ENCODE data around the gene KCNMB1. TPM values are rescaled to one million over a fixed set of nuclear protein-coding genes. Genes with fewer than 3 reads are reported as not detected.
"Not testable (repeated sequence)": the region's sequence is repeated elsewhere in the genome, so short reads cannot be mapped to it uniquely, and the experiment has no call there.

Gene KCNMB1
- total and polyA plus RNA-seq, 7 experiments from 2014 or later, result 0.48 to 5.6 TPM; not detected in 5

- no peaks in the 10 kb centered on the region for H3K27me3 ChIP-seq (ENCODE audit: control insufficient read depth in 2 of 2, insufficient read depth in 2 of 2, low read length in 2 of 2)
Measured at GRCh38 chr5:170377027-170377426, 12.1 kb downstream of the KCNMB1 start.

GRCh38 chr5:170376526-170376925 lies 12.6 kb downstream of the KCNMB1 start:
- H3K27ac ChIP-seq (ENCODE audit: low read depth, low read length); H3K9me3 Mint-ChIP-seq; H3K9me3 ChIP-seq (ENCODE audit: control insufficient read depth in 2 of 3, low read length in 3 of 3); H3K36me3 ChIP-seq (ENCODE audit: control insufficient read depth in 2 of 3, insufficient read depth in 3 of 3, low read length in 3 of 3); H3K36me3 Mint-ChIP-seq; H3K27ac Mint-ChIP-seq; H3K27me3 ChIP-seq (ENCODE audit: control insufficient read depth in 2 of 2, insufficient read depth in 2 of 2, low read length in 2 of 2); H3K4me3 ChIP-seq (ENCODE audit: low read length); DNase-seq; H3K4me3 Mint-ChIP-seq; ATAC-seq; H3K4me1 Mint-ChIP-seq; H3K4me1 ChIP-seq (ENCODE audit: control insufficient read depth in 2 of 2, insufficient read depth in 2 of 2, low read length in 2 of 2); CTCF ChIA-PET; intact Hi-C loops (cut with micrococcal nuclease): not testable (repeated sequence)
- H3K27me3 Mint-ChIP-seq, result peaks cover 0 to 26% (median 0%) of the 10 kb centered on the region in 5 donors
- POLR2A ChIA-PET, result interaction anchor here (0.6 kb wide), 1 partner anchor 81 kb away, joined by 3 read pairs; no protein-coding TSS in a partner anchor

More at GRCh38 chr5:170377027-170377426, 12.1 kb downstream of the KCNMB1 start:
- Mint-ChIP-seq H3K27ac (no peak overlapping the region), H3K36me3 (no peaks in the 10 kb centered on the region), H3K4me3 (no peak overlapping the region), H3K9me3 (peaks cover 0 to 3% (median 0%) of the 10 kb centered on the region in 11 donors), H3K4me1 (no peaks in the 10 kb centered on the region), H3K27me3 (peaks cover 0 to 21% (median 0%) of the 10 kb centered on the region in 5 donors)
- no peaks in the 10 kb centered on the region for H3K9me3 ChIP-seq (ENCODE audit: control insufficient read depth in 2 of 3, low read length in 3 of 3)
- no peak overlapping the region for H3K4me3 ChIP-seq (ENCODE audit: low read length)
- intact Hi-C loops (cut with micrococcal nuclease), result no loop called here
- no peaks in the 10 kb centered on the region for H3K4me1 ChIP-seq (ENCODE audit: control insufficient read depth in 2 of 2, insufficient read depth in 2 of 2, low read length in 2 of 2)
- no peak overlapping the region for H3K27ac ChIP-seq (ENCODE audit: low read depth, low read length)
- ChIA-PET CTCF (interaction anchor here (0.9 kb wide), 1 partner anchor 152 kb away, joined by 3 read pairs; no protein-coding TSS in a partner anchor), POLR2A (no interaction called here)
- no peak for DNase-seq
- no peaks in the 10 kb centered on the region for H3K36me3 ChIP-seq (ENCODE audit: control insufficient read depth in 2 of 3, insufficient read depth in 3 of 3, low read length in 3 of 3)
- ATAC-seq, result no peak

- Histone ChIP-seq H3K9me3 (ENCODE audit: control insufficient read depth in 2 of 3, low read length in 3 of 3) (no peaks in the 10 kb centered on the region), H3K27ac (ENCODE audit: low read depth, low read length) (no peak overlapping the region), H3K27me3 (ENCODE audit: control insufficient read depth in 2 of 2, insufficient read depth in 2 of 2, low read length in 2 of 2) (no peaks in the 10 kb centered on the region), H3K36me3 (ENCODE audit: control insufficient read depth in 2 of 3, insufficient read depth in 3 of 3, low read length in 3 of 3) (no peaks in the 10 kb centered on the region), H3K4me3 (ENCODE audit: low read length) (no peak overlapping the region), H3K4me1 (ENCODE audit: control insufficient read depth in 2 of 2, insufficient read depth in 2 of 2, low read length in 2 of 2) (no peaks in the 10 kb centered on the region)
- no peaks in the 10 kb centered on the region for H3K4me1 Mint-ChIP-seq
- DNase-seq, result no peak
- intact Hi-C loops (cut with micrococcal nuclease), result no loop called here
- POLR2A ChIA-PET, result no interaction called here
- no peak overlapping the region for H3K27ac Mint-ChIP-seq
- no peaks in the 10 kb centered on the region for H3K36me3 Mint-ChIP-seq
- no peak for ATAC-seq
- CTCF ChIA-PET, result no interaction called here
- H3K9me3 Mint-ChIP-seq, result peaks cover 0 to 3% (median 0%) of the 10 kb centered on the region in 11 donors
- H3K4me3 Mint-ChIP-seq, result no peak overlapping the region
- peaks cover 0 to 29% (median 0%) of the 10 kb centered on the region in 5 donors for H3K27me3 Mint-ChIP-seq
Measured at GRCh38 chr5:170375283-170375682, 13.9 kb downstream of the KCNMB1 start.

GRCh38 chr5:170372971-170373370 lies 16.2 kb downstream of the KCNMB1 start:
- Histone ChIP-seq H3K36me3 (ENCODE audit: control insufficient read depth in 2 of 3, insufficient read depth in 3 of 3, low read length in 3 of 3) (no peaks in the 10 kb centered on the region), H3K9me3 (ENCODE audit: control insufficient read depth in 2 of 3, low read length in 3 of 3) (no peaks in the 10 kb centered on the region), H3K27ac (ENCODE audit: low read depth, low read length) (no peak overlapping the region), H3K4me1 (ENCODE audit: control insufficient read depth in 2 of 2, insufficient read depth in 2 of 2, low read length in 2 of 2) (no peaks in the 10 kb centered on the region), H3K4me3 (ENCODE audit: low read length) (no peak overlapping the region), H3K27me3 (ENCODE audit: control insufficient read depth in 2 of 2, insufficient read depth in 2 of 2, low read length in 2 of 2) (no peaks in the 10 kb centered on the region)
- Mint-ChIP-seq H3K9me3 (peaks cover 0 to 3% (median 0%) of the 10 kb centered on the region in 11 donors), H3K4me3 (no peak overlapping the region), H3K4me1 (peaks cover 0 to 4% (median 0%) of the 10 kb centered on the region in 7 donors), H3K36me3 (no peaks in the 10 kb centered on the region), H3K27ac (no peak overlapping the region), H3K27me3 (peaks cover 0 to 34% (median 0%) of the 10 kb centered on the region in 5 donors)
- intact Hi-C loops (cut with micrococcal nuclease), result no loop called here
- ChIA-PET POLR2A (no interaction called here), CTCF (interaction anchor here (1.2 kb wide), 1 partner anchor 107 kb away, joined by 3 read pairs; no protein-coding TSS in a partner anchor)
- ATAC-seq (no peak), DNase-seq (no peak)

GRCh38 chr5:170368586-170368985 lies 20.6 kb downstream of the KCNMB1 start:
- intact Hi-C loops (cut with micrococcal nuclease), result no loop called here

GRCh38 chr5:170366276-170366675 lies 22.9 kb downstream of the KCNMB1 start:
- peaks cover 0 to 12% (median 0%) of the 10 kb centered on the region in 5 donors for H3K27me3 Mint-ChIP-seq
- no peaks in the 10 kb centered on the region for H3K36me3 Mint-ChIP-seq
- intact Hi-C loops (cut with micrococcal nuclease), result no loop called here
- H3K27ac ChIP-seq (ENCODE audit: low read depth, low read length), result no peak overlapping the region
- DNase-seq (no peak), ATAC-seq (no peak)
- H3K4me3 Mint-ChIP-seq, result no peak overlapping the region
- POLR2A ChIA-PET, result interaction anchor here (1.5 kb wide), 1 partner anchor 28 kb away, joined by 3 read pairs; no protein-coding TSS in a partner anchor
- H3K9me3 ChIP-seq (ENCODE audit: control insufficient read depth in 2 of 3, low read length in 3 of 3), result no peaks in the 10 kb centered on the region
- H3K27ac Mint-ChIP-seq, result no peak overlapping the region
- H3K4me1 ChIP-seq (ENCODE audit: control insufficient read depth in 2 of 2, insufficient read depth in 2 of 2, low read length in 2 of 2), result no peaks in the 10 kb centered on the region
- no peaks in the 10 kb centered on the region for H3K36me3 ChIP-seq (ENCODE audit: control insufficient read depth in 2 of 3, insufficient read depth in 3 of 3, low read length in 3 of 3)
- peaks cover 0 to 1% (median 0%) of the 10 kb centered on the region in 11 donors for H3K9me3 Mint-ChIP-seq
- H3K4me3 ChIP-seq (ENCODE audit: low read length), result no peak overlapping the region
- CTCF ChIA-PET, result no interaction called here
- no peaks in the 10 kb centered on the region for H3K27me3 ChIP-seq (ENCODE audit: control insufficient read depth in 2 of 2, insufficient read depth in 2 of 2, low read length in 2 of 2)
- H3K4me1 Mint-ChIP-seq, result peaks cover 0 to 8% (median 0%) of the 10 kb centered on the region in 7 donors

More at GRCh38 chr5:170368586-170368985, 20.6 kb downstream of the KCNMB1 start:
- Histone ChIP-seq H3K36me3 (ENCODE audit: control insufficient read depth in 2 of 3, insufficient read depth in 3 of 3, low read length in 3 of 3) (no peaks in the 10 kb centered on the region), H3K27me3 (ENCODE audit: control insufficient read depth in 2 of 2, insufficient read depth in 2 of 2, low read length in 2 of 2) (no peaks in the 10 kb centered on the region), H3K27ac (ENCODE audit: low read depth, low read length) (no peak overlapping the region), H3K9me3 (ENCODE audit: control insufficient read depth in 2 of 3, low read length in 3 of 3) (no peaks in the 10 kb centered on the region), H3K4me1 (ENCODE audit: control insufficient read depth in 2 of 2, insufficient read depth in 2 of 2, low read length in 2 of 2) (no peaks in the 10 kb centered on the region), H3K4me3 (ENCODE audit: low read length) (no peak overlapping the region)
- no peak for DNase-seq
- ATAC-seq, result no peak
- CTCF ChIA-PET, result no interaction called here
- H3K4me1 Mint-ChIP-seq, result peaks cover 0 to 4% (median 0%) of the 10 kb centered on the region in 7 donors
- POLR2A ChIA-PET, result no interaction called here
- H3K27me3 Mint-ChIP-seq, result peaks cover 0 to 28% (median 0%) of the 10 kb centered on the region in 5 donors
- no peak overlapping the region for H3K4me3 Mint-ChIP-seq
- H3K36me3 Mint-ChIP-seq, result no peaks in the 10 kb centered on the region
- H3K9me3 Mint-ChIP-seq, result peaks cover 0 to 1% (median 0%) of the 10 kb centered on the region in 11 donors
- H3K27ac Mint-ChIP-seq, result no peak overlapping the region

- Histone ChIP-seq H3K4me1 (ENCODE audit: control insufficient read depth in 2 of 2, insufficient read depth in 2 of 2, low read length in 2 of 2) (no peaks in the 10 kb centered on the region), H3K27ac (ENCODE audit: low read depth, low read length) (no peak overlapping the region), H3K27me3 (ENCODE audit: control insufficient read depth in 2 of 2, insufficient read depth in 2 of 2, low read length in 2 of 2) (no peaks in the 10 kb centered on the region), H3K9me3 (ENCODE audit: control insufficient read depth in 2 of 3, low read length in 3 of 3) (no peaks in the 10 kb centered on the region), H3K36me3 (ENCODE audit: control insufficient read depth in 2 of 3, insufficient read depth in 3 of 3, low read length in 3 of 3) (no peaks in the 10 kb centered on the region), H3K4me3 (ENCODE audit: low read length) (no peak overlapping the region)
- no peak for DNase-seq
- intact Hi-C loops (cut with micrococcal nuclease), result no loop called here
- Mint-ChIP-seq H3K36me3 (no peaks in the 10 kb centered on the region), H3K27me3 (peaks cover 0 to 11% (median 0%) of the 10 kb centered on the region in 5 donors), H3K9me3 (peaks cover 0 to 1% (median 0%) of the 10 kb centered on the region in 11 donors), H3K4me1 (peaks cover 0 to 10% (median 0%) of the 10 kb centered on the region in 7 donors), H3K4me3 (no peak overlapping the region), H3K27ac (no peak overlapping the region)
- ChIA-PET POLR2A (interaction anchor here (1.5 kb wide), 1 partner anchor 28 kb away, joined by 3 read pairs; no protein-coding TSS in a partner anchor), CTCF (interaction anchor here (0.6 kb wide), 1 partner anchor 104 kb away, joined by 4 read pairs; no protein-coding TSS in a partner anchor)
- no peak for ATAC-seq
Measured at GRCh38 chr5:170365831-170366230, 23.3 kb downstream of the KCNMB1 start.
